ENCODE results near the gene IMP3.

IMP3 gene

GRCh38 chr15:75620841-75621391, 19.1 kb downstream of the IMP3 start:
- no peak for DNase-seq (ENCODE audit: low spot score)
- no peak for TF ChIP-seq CTCF (IDR thresholded peaks at IDR 0.05; ENCODE audit: extremely low read depth, insufficient read depth, missing control alignments)
- in situ Hi-C loops (cut with MboI; ENCODE audit: low pct_unique_long_range_greater_than_20kb, low sequenced_read_pairs, unreplicated experiment), result no loop called here

- in situ Hi-C loops (cut with MboI; ENCODE audit: low pct_unique_long_range_greater_than_20kb, low sequenced_read_pairs, unreplicated experiment), result no loop called here
Observed at GRCh38 chr15:75620058-75620820, 19.8 kb downstream of the IMP3 start.

GRCh38 chr15:75616766-75617165, 23.3 kb downstream of the IMP3 start:
- TF ChIP-seq CTCF (IDR thresholded peaks at IDR 0.05; ENCODE audit: extremely low read depth, insufficient read depth, missing control alignments), result no peak
- no peak for DNase-seq (ENCODE audit: low spot score)
- in situ Hi-C loops (cut with MboI; ENCODE audit: low pct_unique_long_range_greater_than_20kb, low sequenced_read_pairs, unreplicated experiment), result no loop called here

More at GRCh38 chr15:75620058-75620820, 19.8 kb downstream of the IMP3 start:
- no peak for DNase-seq (ENCODE audit: low spot score)
- no peak for TF ChIP-seq CTCF (IDR thresholded peaks at IDR 0.05; ENCODE audit: extremely low read depth, insufficient read depth, missing control alignments)

- in situ Hi-C loops (cut with MboI; ENCODE audit: low pct_unique_long_range_greater_than_20kb, low sequenced_read_pairs, unreplicated experiment), result no loop called here
- TF ChIP-seq CTCF (IDR thresholded peaks at IDR 0.05; ENCODE audit: extremely low read depth, insufficient read depth, missing control alignments), result no peak
- DNase-seq (ENCODE audit: low spot score), result no peak
Observed at GRCh38 chr15:75606711-75607699, 33.0 kb downstream of the IMP3 start.

GRCh38 chr15:75606026-75606425, 34.0 kb downstream of the IMP3 start:
- TF ChIP-seq CTCF (IDR thresholded peaks at IDR 0.05; ENCODE audit: extremely low read depth, insufficient read depth, missing control alignments), result no peak
- DNase-seq (ENCODE audit: low spot score), result no peak
- in situ Hi-C loops (cut with MboI; ENCODE audit: low pct_unique_long_range_greater_than_20kb, low sequenced_read_pairs, unreplicated experiment), result no loop called here

- in situ Hi-C loops (cut with MboI; ENCODE audit: low pct_unique_long_range_greater_than_20kb, low sequenced_read_pairs, unreplicated experiment), result no loop called here
- DNase-seq (ENCODE audit: low spot score), result no peak
- no peak for TF ChIP-seq CTCF (IDR thresholded peaks at IDR 0.05; ENCODE audit: extremely low read depth, insufficient read depth, missing control alignments)
Observed at GRCh38 chr15:75599401-75599800, 40.6 kb downstream of the IMP3 start.
